ENCODE results near the gene PPP2R5C. TPM values are rescaled to one million over a fixed set of nuclear protein-coding genes. Genes with fewer than 3 reads are reported as not detected.
A peak's percentile ranks its signal among the peaks of the same experiment; 100 is the strongest.

The PPP2R5C gene
- total and polyA plus RNA-seq, 8 donors, result 103 to 176 (median 112) TPM

DNA sequence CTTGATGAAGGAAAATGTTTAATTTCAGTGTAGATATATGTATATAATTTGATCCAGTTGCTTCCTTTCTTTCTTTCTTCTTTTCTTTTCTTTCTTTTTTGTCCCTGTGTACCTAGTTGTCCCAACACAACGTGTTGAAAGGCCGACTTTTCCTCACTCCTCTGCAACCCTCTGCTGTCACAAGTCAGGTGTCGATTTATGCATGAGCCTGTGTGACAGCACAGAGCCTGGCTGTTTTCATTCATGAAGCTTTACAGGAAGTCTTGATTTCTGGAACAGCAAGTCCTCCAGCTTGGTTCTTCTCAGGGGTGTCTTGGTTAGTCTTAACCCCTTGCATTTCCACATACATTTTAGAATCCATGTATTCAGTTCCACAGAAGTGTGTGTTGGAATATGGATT is 88.1 kb downstream of the PPP2R5C start:
- no peaks in the 10 kb centered on the region for H3K9me3 ChIP-seq
- H3K27ac ChIP-seq, result no peak overlapping the region
- intact Hi-C loops (cut with DNase I), result no loop called here
- DNase-seq (no peak), ATAC-seq (no peak)
- no peak overlapping the region for H3K4me3 ChIP-seq
- peaks cover 8 to 71% of the 10 kb centered on the region in 2 donors for H3K4me1 ChIP-seq
- TF ChIP-seq, protein P1, sequence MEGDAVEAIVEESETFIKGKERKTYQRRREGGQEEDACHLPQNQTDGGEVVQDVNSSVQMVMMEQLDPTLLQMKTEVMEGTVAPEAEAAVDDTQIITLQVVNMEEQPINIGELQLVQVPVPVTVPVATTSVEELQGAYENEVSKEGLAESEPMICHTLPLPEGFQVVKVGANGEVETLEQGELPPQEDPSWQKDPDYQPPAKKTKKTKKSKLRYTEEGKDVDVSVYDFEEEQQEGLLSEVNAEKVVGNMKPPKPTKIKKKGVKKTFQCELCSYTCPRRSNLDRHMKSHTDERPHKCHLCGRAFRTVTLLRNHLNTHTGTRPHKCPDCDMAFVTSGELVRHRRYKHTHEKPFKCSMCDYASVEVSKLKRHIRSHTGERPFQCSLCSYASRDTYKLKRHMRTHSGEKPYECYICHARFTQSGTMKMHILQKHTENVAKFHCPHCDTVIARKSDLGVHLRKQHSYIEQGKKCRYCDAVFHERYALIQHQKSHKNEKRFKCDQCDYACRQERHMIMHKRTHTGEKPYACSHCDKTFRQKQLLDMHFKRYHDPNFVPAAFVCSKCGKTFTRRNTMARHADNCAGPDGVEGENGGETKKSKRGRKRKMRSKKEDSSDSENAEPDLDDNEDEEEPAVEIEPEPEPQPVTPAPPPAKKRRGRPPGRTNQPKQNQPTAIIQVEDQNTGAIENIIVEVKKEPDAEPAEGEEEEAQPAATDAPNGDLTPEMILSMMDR (IDR thresholded peaks at IDR 0.05), result no peak
- H3K36me3 ChIP-seq, result no peaks in the 10 kb centered on the region
- H3K27me3 ChIP-seq, result no peaks in the 10 kb centered on the region

DNA sequence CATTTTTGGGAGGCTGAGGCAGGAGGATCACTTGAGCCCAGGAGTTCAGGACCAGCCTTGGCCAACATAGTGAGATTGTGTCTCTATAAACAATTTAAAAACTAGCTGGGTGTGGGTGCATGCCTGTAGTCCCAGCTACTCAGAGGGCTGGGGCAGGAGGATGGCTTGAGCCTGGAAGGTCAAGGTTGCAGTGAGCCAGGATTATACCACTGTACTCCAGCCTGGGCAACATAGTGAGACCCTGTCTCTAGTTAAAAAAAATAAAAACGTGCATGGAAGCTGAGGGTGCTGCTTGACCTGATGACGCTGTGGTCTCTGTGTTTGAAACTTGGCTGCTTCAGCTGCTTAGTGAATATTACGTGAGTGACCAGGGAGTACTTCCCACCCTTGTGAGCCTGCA is 89.7 kb downstream of the PPP2R5C start:
- Histone ChIP-seq H3K9me3 (no peaks in the 10 kb centered on the region), H3K27me3 (no peaks in the 10 kb centered on the region), H3K36me3 (no peaks in the 10 kb centered on the region), H3K4me1 (peaks cover 10 to 80% of the 10 kb centered on the region in 2 donors), H3K27ac (peak overlapping the region in 1 of 2 donors; percentile 73), H3K4me3 (no peak overlapping the region)
- DNase-seq, result no peak
- no peak for ATAC-seq
- TF ChIP-seq, protein P1 (IDR thresholded peaks at IDR 0.05), result no peak
- intact Hi-C loops (cut with DNase I), result no loop called here

DNA sequence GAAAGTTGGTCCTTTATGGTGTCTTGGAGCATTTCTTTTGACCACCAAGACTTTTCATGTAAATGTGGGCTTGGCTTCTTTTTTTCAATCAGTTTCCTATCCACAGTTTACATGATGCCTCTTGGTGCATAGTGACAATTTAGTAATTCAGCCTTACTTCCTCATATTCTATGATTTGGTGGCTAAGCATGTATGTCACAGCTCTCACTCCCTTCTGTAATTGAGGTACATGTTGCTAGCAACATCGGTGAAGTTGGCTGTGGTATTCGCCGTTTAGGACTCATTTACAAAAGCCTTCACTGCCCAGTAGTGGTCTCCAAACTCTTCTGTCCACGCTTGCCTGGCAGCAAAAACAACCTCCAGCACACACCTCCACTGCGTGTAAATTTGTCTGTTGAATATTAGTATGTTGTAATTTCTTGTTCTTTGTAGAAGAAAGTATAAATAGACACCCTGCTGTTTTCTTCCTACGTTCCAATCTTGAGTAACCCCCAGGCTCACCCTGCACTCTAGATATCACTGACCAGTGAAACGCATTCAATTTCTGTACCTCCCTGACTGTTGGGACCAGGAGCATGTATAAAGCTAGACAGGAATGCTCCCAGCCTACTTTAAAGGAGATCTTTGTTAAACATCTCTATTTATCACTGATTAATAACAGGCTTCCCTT is 90.4 kb downstream of the PPP2R5C start:
- ATAC-seq (peak; percentile 31), DNase-seq (no peak)
- TF ChIP-seq, protein P1 (IDR thresholded peaks at IDR 0.05), result no peak
- no peak overlapping the region for H3K4me3 ChIP-seq
- H3K27me3 ChIP-seq, result no peaks in the 10 kb centered on the region
- H3K36me3 ChIP-seq, result no peaks in the 10 kb centered on the region
- H3K4me1 ChIP-seq, result peaks cover 10 to 87% of the 10 kb centered on the region in 2 donors
- peak overlapping the region in 1 of 2 donors; percentile 73 for H3K27ac ChIP-seq
- no peaks in the 10 kb centered on the region for H3K9me3 ChIP-seq
- intact Hi-C loops (cut with DNase I), result no loop called here

DNA sequence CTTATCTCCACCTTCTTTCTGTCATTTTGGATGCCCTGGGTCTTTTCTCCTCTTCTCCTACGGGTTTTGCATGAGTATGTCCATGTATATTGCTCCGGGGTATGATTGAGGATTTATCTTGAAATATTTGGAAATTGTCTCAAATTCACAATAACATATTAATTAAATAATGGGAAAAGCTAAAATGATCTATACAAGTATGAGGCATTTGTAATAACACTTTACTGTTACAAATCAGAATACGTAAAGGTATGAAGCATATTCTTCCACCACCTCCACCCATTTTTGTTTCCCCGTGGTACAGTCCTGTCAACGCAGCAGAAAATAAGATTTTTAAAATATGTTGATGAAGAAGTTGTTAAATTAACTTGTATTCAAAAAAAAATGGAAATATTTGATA is 91.3 kb downstream of the PPP2R5C start:
- H3K4me3 ChIP-seq, result no peak overlapping the region

DNA sequence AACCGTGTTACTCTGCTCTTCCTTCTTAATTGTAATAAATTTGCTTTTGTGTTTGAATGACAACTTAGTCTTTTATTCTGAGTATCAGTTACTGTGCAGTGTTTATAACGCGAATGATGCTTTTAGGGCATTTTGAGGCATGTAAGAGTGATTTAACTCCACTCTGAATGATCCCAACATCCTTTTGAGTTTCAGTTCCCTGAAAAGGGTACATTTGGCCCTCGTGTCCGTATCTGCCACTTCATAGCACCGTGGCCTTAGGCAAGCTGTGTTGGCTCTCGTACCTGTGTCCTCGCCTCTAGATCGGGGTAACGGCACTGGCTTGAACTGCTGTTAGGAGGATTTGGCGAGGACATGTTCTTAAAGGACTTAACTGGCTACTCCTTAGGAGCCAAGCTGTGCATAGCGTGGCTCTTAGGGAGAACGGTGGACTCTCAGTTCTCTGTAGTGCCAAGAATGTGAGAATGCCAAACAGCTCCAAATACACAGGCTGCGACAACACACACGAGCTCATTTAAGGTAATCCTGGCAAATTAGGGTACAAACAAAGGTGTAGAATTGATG is 92.0 kb downstream of the PPP2R5C start:
- peaks cover 15 to 94% of the 10 kb centered on the region in 2 donors for H3K4me1 ChIP-seq
- H3K4me3 ChIP-seq, result no peak overlapping the region
- TF ChIP-seq, protein P1 (IDR thresholded peaks at IDR 0.05), result no peak
- peak; percentile 38 for ATAC-seq
- intact Hi-C loops (cut with DNase I), result no loop called here
- no peaks in the 10 kb centered on the region for H3K9me3 ChIP-seq
- peaks cover 0 to 8% of the 10 kb centered on the region in 2 donors for H3K36me3 ChIP-seq
- H3K27me3 ChIP-seq, result no peaks in the 10 kb centered on the region
- peak overlapping the region in 1 of 2 donors; percentile 69 for H3K27ac ChIP-seq
- DNase-seq, result no peak

More for the DNA sequence above, 91.3 kb downstream of the PPP2R5C start:
- Histone ChIP-seq H3K9me3 (no peaks in the 10 kb centered on the region), H3K4me1 (peaks cover 15 to 96% of the 10 kb centered on the region in 2 donors), H3K36me3 (peaks cover 0 to 8% of the 10 kb centered on the region in 2 donors), H3K27me3 (no peaks in the 10 kb centered on the region), H3K27ac (no peak overlapping the region)
- intact Hi-C loops (cut with DNase I), result no loop called here
- DNase-seq, result no peak
- ATAC-seq, result no peak
- TF ChIP-seq, protein P1 (IDR thresholded peaks at IDR 0.05), result no peak

Measured in left lung (tissue), 10 donors.